NT2/D1 (cell line): ENCODE data around the gene HS6ST1.
"Not testable (repeated sequence)": the region's sequence is repeated elsewhere in the genome, so short reads cannot be mapped to it uniquely, and the experiment has no call there.

Source experiments
- SUZ12 ChIP-seq: IDR thresholded peaks from 2 replicates; pipeline ENCODE4 v1.6.1; 2011; ENCODE audit not compliant: insufficient read length, insufficient read depth; ENCODE audit errors: extremely low read depth
- YY1 ChIP-seq: IDR thresholded peaks from 2 replicates; pipeline ENCODE4 v1.6.1; 2011; ENCODE audit not compliant: insufficient read length, insufficient read depth
- ZNF274 ChIP-seq: IDR thresholded peaks from 2 replicates; pipeline ENCODE4 v1.6.1; 2011; ENCODE audit warnings: mild to moderate bottlenecking, low read depth, low read length

GRCh38 chr2:128252086-128252485 lies 66.6 kb downstream of the HS6ST1 start:
- TF ChIP-seq SUZ12, YY1, ZNF274: not testable (repeated sequence)
